PC-3 (cell line): Measurements from ENCODE around the gene XPC.

ENCODE experiments used
- EZH2 ChIP-seq: fragments of 300-600 bp; sonication (generic); IDR thresholded peaks from one replicate; pipeline ENCODE4 v1.6.1; 2017; ENCODE audit warnings: antibody characterized with exemption, mild to moderate bottlenecking, low read length; ENCODE audit not compliant: unreplicated experiment
- TF ChIP-seq, protein P1 (sequence below): fragments of 300-600 bp; sonication (generic); conservative IDR thresholded peaks from 2 replicates; pipeline ENCODE4 v1.5.1; 2017; ENCODE audit warnings: antibody characterized with exemption, low read depth, mild to moderate bottlenecking, low read length

DNA sequence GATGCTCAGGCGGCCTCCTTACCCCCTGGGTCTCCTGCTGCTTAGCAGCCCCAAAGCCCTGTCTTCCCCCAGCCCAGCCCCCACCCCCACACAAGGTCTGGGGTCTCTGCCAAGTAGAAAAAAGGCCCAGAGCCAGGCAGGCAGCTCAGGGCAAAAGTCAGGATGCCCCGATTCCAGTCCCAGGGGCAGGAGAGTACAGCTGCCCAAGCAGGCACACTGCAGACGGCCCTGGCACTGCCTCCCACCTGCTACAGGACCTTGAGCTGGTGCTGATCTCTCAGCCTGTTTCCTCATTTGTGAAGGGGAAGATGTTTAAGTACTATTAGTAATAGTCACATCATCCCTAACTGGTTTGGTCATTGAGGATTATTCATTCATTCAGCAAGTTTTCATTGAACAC, 41.0 kb downstream of the XPC start:
- TF ChIP-seq EZH2: no peak
- TF ChIP-seq, protein P1, sequence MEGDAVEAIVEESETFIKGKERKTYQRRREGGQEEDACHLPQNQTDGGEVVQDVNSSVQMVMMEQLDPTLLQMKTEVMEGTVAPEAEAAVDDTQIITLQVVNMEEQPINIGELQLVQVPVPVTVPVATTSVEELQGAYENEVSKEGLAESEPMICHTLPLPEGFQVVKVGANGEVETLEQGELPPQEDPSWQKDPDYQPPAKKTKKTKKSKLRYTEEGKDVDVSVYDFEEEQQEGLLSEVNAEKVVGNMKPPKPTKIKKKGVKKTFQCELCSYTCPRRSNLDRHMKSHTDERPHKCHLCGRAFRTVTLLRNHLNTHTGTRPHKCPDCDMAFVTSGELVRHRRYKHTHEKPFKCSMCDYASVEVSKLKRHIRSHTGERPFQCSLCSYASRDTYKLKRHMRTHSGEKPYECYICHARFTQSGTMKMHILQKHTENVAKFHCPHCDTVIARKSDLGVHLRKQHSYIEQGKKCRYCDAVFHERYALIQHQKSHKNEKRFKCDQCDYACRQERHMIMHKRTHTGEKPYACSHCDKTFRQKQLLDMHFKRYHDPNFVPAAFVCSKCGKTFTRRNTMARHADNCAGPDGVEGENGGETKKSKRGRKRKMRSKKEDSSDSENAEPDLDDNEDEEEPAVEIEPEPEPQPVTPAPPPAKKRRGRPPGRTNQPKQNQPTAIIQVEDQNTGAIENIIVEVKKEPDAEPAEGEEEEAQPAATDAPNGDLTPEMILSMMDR: no peak
